ENCODE measurements around the gene WNT9A.
"Not testable (repeated sequence)": the region's sequence is repeated elsewhere in the genome, so short reads cannot be mapped to it uniquely, and the experiment has no call there.

DNA sequence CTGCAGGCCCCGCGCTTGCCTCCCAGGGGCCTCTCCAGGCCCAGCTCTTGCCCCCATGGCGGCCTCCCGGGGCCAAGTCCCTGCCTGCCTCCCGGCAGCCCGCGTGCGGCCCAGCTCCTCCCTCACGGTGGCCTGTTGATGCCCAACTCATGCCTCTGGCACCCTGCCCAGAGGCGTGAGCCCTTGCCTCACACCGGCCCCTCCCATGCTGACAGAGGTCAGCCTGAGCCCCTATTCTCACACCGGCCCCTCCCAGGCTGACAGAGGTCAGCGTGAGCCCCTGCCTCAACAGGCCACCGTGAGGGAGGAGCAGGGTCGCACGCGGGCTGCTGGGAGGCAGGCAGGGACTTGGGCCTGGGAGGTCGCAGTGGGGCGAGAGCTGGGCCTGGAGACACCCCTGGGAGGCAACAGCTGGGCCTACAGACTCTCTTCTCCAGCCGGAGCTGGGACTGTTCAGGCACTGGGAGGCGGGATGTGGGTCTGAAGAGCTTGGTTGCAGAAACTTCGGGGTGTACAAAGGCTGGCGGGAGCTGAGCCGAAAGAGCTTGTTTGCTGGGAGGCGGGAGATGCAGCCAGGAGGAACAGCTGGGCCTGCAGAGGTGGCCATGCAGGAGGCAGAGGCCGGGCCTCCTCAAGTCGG lies 24.0 kb upstream of the WNT9A start:
- TF ChIP-seq EZH2phosphoT487 (IDR thresholded peaks at IDR 0.05; ENCODE audit: borderline replicate concordance, low read length): not testable (repeated sequence)
- TF ChIP-seq, protein P1, sequence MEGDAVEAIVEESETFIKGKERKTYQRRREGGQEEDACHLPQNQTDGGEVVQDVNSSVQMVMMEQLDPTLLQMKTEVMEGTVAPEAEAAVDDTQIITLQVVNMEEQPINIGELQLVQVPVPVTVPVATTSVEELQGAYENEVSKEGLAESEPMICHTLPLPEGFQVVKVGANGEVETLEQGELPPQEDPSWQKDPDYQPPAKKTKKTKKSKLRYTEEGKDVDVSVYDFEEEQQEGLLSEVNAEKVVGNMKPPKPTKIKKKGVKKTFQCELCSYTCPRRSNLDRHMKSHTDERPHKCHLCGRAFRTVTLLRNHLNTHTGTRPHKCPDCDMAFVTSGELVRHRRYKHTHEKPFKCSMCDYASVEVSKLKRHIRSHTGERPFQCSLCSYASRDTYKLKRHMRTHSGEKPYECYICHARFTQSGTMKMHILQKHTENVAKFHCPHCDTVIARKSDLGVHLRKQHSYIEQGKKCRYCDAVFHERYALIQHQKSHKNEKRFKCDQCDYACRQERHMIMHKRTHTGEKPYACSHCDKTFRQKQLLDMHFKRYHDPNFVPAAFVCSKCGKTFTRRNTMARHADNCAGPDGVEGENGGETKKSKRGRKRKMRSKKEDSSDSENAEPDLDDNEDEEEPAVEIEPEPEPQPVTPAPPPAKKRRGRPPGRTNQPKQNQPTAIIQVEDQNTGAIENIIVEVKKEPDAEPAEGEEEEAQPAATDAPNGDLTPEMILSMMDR (conservative IDR thresholded peaks at IDR 0.05; ENCODE audit: low read depth, low read length): not testable (repeated sequence)

All from PC-3 (cell line).